HepG2 (cell line): ENCODE measurements around the gene DHX36. TPM values are rescaled to one million over a fixed set of nuclear protein-coding genes. Genes with fewer than 3 reads are reported as not detected.

Source experiments
- CC2D1A ChIP-seq: sonication (generic); formaldehyde crosslinking; IDR thresholded peaks from 2 replicates; pipeline ENCODE4 v1.8.1; 2023; ENCODE audit warnings: mild to moderate bottlenecking, missing genetic modification reagents
- JUN ChIP-seq: sonication (generic); formaldehyde crosslinking; IDR thresholded peaks from 2 replicates; pipeline ENCODE4 v1.4.0; 2020; ENCODE audit warnings: mild to moderate bottlenecking, missing genetic modification reagents
- MLX ChIP-seq: IDR thresholded peaks from 2 replicates; pipeline ENCODE4 v1.6.1; 2016
- NCOA2 ChIP-seq: sonication (generic); formaldehyde crosslinking; IDR thresholded peaks from 2 replicates; pipeline ENCODE4 v1.8.0; 2022; ENCODE audit warnings: inconsistent platforms
- REPIN1 ChIP-seq: sonication (generic); formaldehyde crosslinking; IDR thresholded peaks from 2 replicates; pipeline ENCODE4 v1.8.0; 2022; ENCODE audit warnings: missing genetic modification reagents, low read depth, mild to moderate bottlenecking, borderline replicate concordance
- SNAPC2 ChIP-seq: sonication (generic); formaldehyde crosslinking; IDR thresholded peaks from 2 replicates; pipeline ENCODE4 v1.8.1; 2022; ENCODE audit warnings: mild to moderate bottlenecking, missing genetic modification reagents
- SP140L ChIP-seq: sonication (generic); formaldehyde crosslinking; IDR thresholded peaks from 2 replicates; pipeline ENCODE4 v1.4.0; 2020; ENCODE audit warnings: missing genetic modification reagents, borderline replicate concordance
- ZBTB25 ChIP-seq: IDR thresholded peaks from 2 replicates; pipeline ENCODE4 v1.6.1; 2018; ENCODE audit warnings: missing genetic modification reagents
- ZC3H13 ChIP-seq: sonication (generic); formaldehyde crosslinking; IDR thresholded peaks from 2 replicates; pipeline ENCODE4 v1.8.1; 2023; ENCODE audit warnings: mild to moderate bottlenecking, missing genetic modification reagents, moderate library complexity
- ZNF232 ChIP-seq: sonication (generic); formaldehyde crosslinking; IDR thresholded peaks from 2 replicates; pipeline ENCODE4 v1.4.0; 2020; ENCODE audit warnings: missing genetic modification reagents, borderline replicate concordance
- ZNF7 ChIP-seq: IDR thresholded peaks from 2 replicates; pipeline ENCODE4 v1.6.1; 2016; ENCODE audit warnings: missing biosample characterization, missing genetic modification reagents
- ZNF773 ChIP-seq: sonication (generic); formaldehyde crosslinking; IDR thresholded peaks from 2 replicates; pipeline ENCODE4 v1.4.0; 2020; ENCODE audit warnings: missing genetic modification reagents, borderline replicate concordance
- ZNF777 ChIP-seq: sonication (generic); formaldehyde crosslinking; IDR thresholded peaks from 2 replicates; pipeline ENCODE4 v1.4.0; 2020; ENCODE audit warnings: missing genetic modification reagents
- ZSCAN29 ChIP-seq: sonication (generic); formaldehyde crosslinking; conservative IDR thresholded peaks from 2 replicates; pipeline ENCODE4 v1.4.0; 2020; ENCODE audit warnings: mild to moderate bottlenecking, missing genetic modification reagents
- ZSCAN5A ChIP-seq: sonication (generic); formaldehyde crosslinking; IDR thresholded peaks from 2 replicates; pipeline ENCODE4 v1.8.0; 2022; ENCODE audit warnings: mild to moderate bottlenecking, missing genetic modification reagents, borderline replicate concordance
- ZXDC ChIP-seq: sonication (generic); formaldehyde crosslinking; IDR thresholded peaks from 2 replicates; pipeline ENCODE4 v1.5.0; 2020; ENCODE audit warnings: mild to moderate bottlenecking, missing genetic modification reagents
- polyA plus RNA-seq, 8 experiments: library from polyadenylated mRNA; depleted of rRNA in 3 of 8; stranded (reverse) in 7 of 8; unstranded in 1 of 8; fragments of >200 nt; fragmentation: Illumina TruSeq in 4 of 8; extraction: Trizol in 4 of 8; gene quantifications; 2 replicates each; pipeline versions ENCODE4 v1.2.1 to v1.2.3, GENCODE V29; 2011 to 2016; ENCODE audit warnings: low read depth in 4 of 8, missing spikeins in 1 of 8, mixed read lengths in 1 of 8; ENCODE audit not compliant: insufficient read depth in 1 of 8
- total RNA-seq, 5 experiments: library from RNA; depleted of rRNA; stranded (reverse); fragments of >200 nt; fragmentation: Illumina TruSeq; extraction: Trizol; gene quantifications; 2 replicates each; pipeline ENCODE4 v1.2.3, GENCODE V29; 2016; ENCODE audit warnings: low read depth in 1 of 5
- TF ChIP-seq, protein P1 (sequence below): sonication (generic); formaldehyde crosslinking; IDR thresholded peaks from 2 replicates; pipeline ENCODE4 v1.4.0; 2020; ENCODE audit warnings: missing genetic modification reagents

DHX36 gene
- total and polyA plus RNA-seq, 2 of the 13 experiments (the other 11 are each of a cell fraction or from before 2014, with no cell fraction given) = 30.3 to 44.2 TPM

DNA sequence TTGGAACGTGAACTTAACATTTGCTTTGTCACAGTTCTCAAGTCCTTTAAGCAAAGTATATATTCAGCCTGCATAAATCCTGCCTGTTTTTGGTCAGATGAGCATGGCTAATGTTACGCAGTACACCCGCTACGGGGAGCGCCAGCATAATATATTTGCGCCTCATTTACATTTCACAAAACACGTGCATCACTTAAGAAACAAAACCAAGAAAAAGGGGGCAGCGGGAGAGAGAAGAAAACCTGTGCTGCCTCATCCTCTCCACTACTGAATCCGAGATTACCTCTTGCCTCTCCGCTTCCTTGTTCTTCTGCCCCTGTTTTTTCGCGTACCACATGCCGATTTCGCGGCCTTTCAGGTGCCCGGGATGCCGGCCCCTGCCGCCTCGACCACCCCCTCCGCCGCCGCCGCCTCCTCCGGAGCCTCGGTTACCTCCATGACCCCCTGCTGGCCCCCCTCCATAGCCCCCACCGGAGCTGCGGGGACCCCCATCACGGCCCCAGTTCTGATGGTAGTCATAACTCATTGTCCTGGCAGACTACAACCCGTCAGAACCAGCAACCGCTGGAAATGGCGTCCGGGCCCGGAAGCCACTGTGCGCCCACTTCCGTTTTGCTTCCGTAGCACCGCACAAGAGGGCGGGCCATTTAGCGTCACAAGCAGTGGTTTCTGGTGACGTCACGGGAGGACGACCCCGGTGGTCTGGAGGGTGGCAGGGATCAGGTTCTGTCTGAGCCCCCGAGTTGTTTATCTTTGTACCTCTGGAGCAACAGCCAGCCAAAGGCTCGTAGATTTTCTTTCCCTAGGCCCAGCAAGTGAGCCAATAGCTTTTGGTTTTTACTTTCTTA, at the start of gene DHX36 (continued):
- TF ChIP-seq ZBTB25 (CRISPR knock-in tag) (peak; percentile 23; the same call in 1 of the 2 replicates), ZNF773 (CRISPR knock-in tag) (no peak), JUN (CRISPR knock-in tag) (0 out of 2 replicates have a peak, but pooled peaks have one; percentile 52), SNAPC2 (CRISPR knock-in tag) (no peak), ZNF232 (CRISPR knock-in tag) (no peak; the same call in 1 of the 2 replicates), ZSCAN5A (CRISPR knock-in tag) (peak; percentile 21; the same call in 1 of the 2 replicates), REPIN1 (CRISPR knock-in tag) (peak; percentile 33; the same call in 1 of the 2 replicates), ZNF7 (CRISPR knock-in tag) (no peak), ZSCAN29 (CRISPR knock-in tag) (no peak), ZXDC (CRISPR knock-in tag) (0 out of 2 replicates have a peak, but pooled peaks have one; percentile 33), ZNF777 (no peak), NCOA2 (CRISPR knock-in tag) (no peak), CC2D1A (CRISPR knock-in tag) (no peak), ZC3H13 (CRISPR knock-in tag) (no peak), MLX (CRISPR knock-in tag) (no peak), SP140L (no peak)
- TF ChIP-seq, protein P1, sequence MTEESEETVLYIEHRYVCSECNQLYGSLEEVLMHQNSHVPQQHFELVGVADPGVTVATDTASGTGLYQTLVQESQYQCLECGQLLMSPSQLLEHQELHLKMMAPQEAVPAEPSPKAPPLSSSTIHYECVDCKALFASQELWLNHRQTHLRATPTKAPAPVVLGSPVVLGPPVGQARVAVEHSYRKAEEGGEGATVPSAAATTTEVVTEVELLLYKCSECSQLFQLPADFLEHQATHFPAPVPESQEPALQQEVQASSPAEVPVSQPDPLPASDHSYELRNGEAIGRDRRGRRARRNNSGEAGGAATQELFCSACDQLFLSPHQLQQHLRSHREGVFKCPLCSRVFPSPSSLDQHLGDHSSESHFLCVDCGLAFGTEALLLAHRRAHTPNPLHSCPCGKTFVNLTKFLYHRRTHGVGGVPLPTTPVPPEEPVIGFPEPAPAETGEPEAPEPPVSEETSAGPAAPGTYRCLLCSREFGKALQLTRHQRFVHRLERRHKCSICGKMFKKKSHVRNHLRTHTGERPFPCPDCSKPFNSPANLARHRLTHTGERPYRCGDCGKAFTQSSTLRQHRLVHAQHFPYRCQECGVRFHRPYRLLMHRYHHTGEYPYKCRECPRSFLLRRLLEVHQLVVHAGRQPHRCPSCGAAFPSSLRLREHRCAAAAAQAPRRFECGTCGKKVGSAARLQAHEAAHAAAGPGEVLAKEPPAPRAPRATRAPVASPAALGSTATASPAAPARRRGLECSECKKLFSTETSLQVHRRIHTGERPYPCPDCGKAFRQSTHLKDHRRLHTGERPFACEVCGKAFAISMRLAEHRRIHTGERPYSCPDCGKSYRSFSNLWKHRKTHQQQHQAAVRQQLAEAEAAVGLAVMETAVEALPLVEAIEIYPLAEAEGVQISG (CRISPR knock-in tag) = peak; percentile 82
